HEK293T (cell line): ENCODE data around the gene ERCC8.
A peak's percentile ranks its signal among the peaks of the same experiment; 100 is the strongest.

Experiments
- CTCF ChIA-PET: fragments of 350-600 bp; formaldehyde crosslinking; extraction: SDS; loops from one replicate; lab custom pipeline; 2021; ENCODE audit warnings: antibody characterized with exemption, inconsistent platforms; lab: Yijun Ruan, JAX
- POLR2A ChIA-PET: fragments of 350-600 bp; formaldehyde crosslinking; extraction: SDS; loops from one replicate; lab custom pipeline; 2020; ENCODE audit warnings: antibody characterized with exemption, inconsistent platforms; lab: Yijun Ruan, JAX
- DNase-seq: peaks from one replicate; pipeline ENCODE4 v3.0.0; 2012; ENCODE audit warnings: mixed read lengths; ENCODE audit errors: extremely low spot score
- ARNT ChIP-seq: fragments of 450-650 bp; IDR thresholded peaks from 2 replicates; pipeline ENCODE4 v1.6.1; 2017; ENCODE audit warnings: mild to moderate bottlenecking
- BHLHE40 ChIP-seq: fragments of 450-650 bp; IDR thresholded peaks from 2 replicates; pipeline ENCODE4 v1.6.1; 2016; ENCODE audit warnings: mild to moderate bottlenecking, moderate library complexity, borderline replicate concordance
- CTBP1 ChIP-seq: fragments of 450-650 bp; IDR thresholded peaks from 2 replicates; pipeline ENCODE4 v1.6.1; 2016; ENCODE audit warnings: borderline replicate concordance
- ELF4 ChIP-seq: fragments of 450-650 bp; IDR thresholded peaks from 2 replicates; pipeline ENCODE4 v1.6.1; 2017; ENCODE audit warnings: antibody characterized with exemption
- FOXA1 ChIP-seq: fragments of 450-650 bp; IDR thresholded peaks from 2 replicates; pipeline ENCODE4 v1.6.1; 2016; ENCODE audit warnings: mild to moderate bottlenecking
- FOXK2 ChIP-seq: fragments of 450-650 bp; IDR thresholded peaks from 2 replicates; pipeline ENCODE4 v1.6.1; 2016; ENCODE audit warnings: mild to moderate bottlenecking
- FOXM1 ChIP-seq: fragments of 450-650 bp; IDR thresholded peaks from 2 replicates; pipeline ENCODE4 v1.6.1; 2017; ENCODE audit warnings: mild to moderate bottlenecking, borderline replicate concordance
- HDGF ChIP-seq: fragments of 450-650 bp; IDR thresholded peaks from 2 replicates; pipeline ENCODE4 v1.6.1; 2017; ENCODE audit warnings: antibody characterized with exemption, borderline replicate concordance
- L3MBTL2 ChIP-seq: fragments of 450-650 bp; conservative IDR thresholded peaks from 2 replicates; pipeline ENCODE4 v1.6.1; 2016; ENCODE audit warnings: mild to moderate bottlenecking
- LEF1 ChIP-seq: fragments of 450-650 bp; IDR thresholded peaks from 2 replicates; pipeline ENCODE4 v1.6.1; 2017; ENCODE audit warnings: mild to moderate bottlenecking, borderline replicate concordance
- NFRKB ChIP-seq: fragments of 450-650 bp; IDR thresholded peaks from 2 replicates; pipeline ENCODE4 v1.6.1; 2016; ENCODE audit warnings: mild to moderate bottlenecking, moderate library complexity
- PKNOX1 ChIP-seq: fragments of 450-650 bp; IDR thresholded peaks from 2 replicates; pipeline ENCODE4 v1.6.1; 2016
- SP1 ChIP-seq: fragments of 450-650 bp; IDR thresholded peaks from 2 replicates; pipeline ENCODE4 v1.6.1; 2017
- SUZ12 ChIP-seq: fragments of 450-650 bp; IDR thresholded peaks from 2 replicates; pipeline ENCODE4 v1.6.1; 2016; ENCODE audit warnings: mild to moderate bottlenecking
- TARDBP ChIP-seq: fragments of 450-650 bp; IDR thresholded peaks from 2 replicates; pipeline ENCODE4 v1.6.1; 2016
- ZNF384 ChIP-seq: fragments of 450-650 bp; IDR thresholded peaks from 2 replicates; pipeline ENCODE4 v1.6.1; 2016

ERCC8 gene

DNA sequence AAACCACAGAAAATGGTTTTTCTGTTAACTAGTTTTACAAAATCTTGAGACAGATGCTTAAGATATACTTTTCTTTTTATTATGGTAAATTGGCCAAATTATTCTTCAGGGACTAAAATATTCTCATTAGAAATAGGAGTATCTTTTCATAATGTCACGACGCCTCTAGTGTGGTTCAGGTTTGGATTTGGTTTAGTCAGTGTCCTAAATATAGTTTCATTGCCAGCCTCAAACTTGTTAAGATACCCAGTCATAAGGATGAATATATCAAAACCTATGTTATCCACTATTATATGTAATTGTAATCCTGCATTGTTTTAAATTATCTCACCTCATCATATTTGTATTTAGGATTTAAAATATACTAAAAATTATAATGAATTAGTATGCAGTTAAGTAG lies 13.8 kb upstream of the ERCC8 start:
- CTCF ChIA-PET = no interaction called here
- TF ChIP-seq SP1 (no peak), FOXK2 (no peak), CTBP1 (no peak), ELF4 (no peak), SUZ12 (no peak), FOXM1 (no peak), ZNF384 (no peak), ARNT (no peak), BHLHE40 (no peak), NFRKB (no peak)
- DNase-seq = no peak
- POLR2A ChIA-PET = no interaction called here

DNA sequence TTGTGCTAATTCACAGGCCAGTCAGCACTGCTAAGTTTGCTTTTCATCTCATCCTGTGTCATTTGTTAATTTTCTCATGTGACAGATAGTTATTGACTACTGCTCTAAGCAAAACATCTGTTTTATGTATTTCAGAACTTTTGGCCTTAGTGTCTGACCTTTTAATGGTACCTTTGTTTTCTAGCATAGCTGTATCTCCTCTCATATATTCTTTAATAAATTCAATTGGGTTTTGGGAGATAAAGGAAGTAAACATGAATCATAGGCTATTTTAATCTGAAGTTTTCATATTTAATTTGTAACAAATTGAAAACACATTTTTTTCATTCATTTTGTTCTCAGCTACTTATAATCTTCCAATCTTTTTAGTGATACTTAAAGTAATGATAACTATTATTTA lies 13.2 kb upstream of the ERCC8 start:
- ChIA-PET CTCF (no interaction called here), POLR2A (no interaction called here)
- DNase-seq = no peak
- TF ChIP-seq LEF1 = no peak
- TF ChIP-seq NFRKB = no peak
- no peak for TF ChIP-seq SP1
- TF ChIP-seq TARDBP = no peak
- no peak for TF ChIP-seq ARNT
- TF ChIP-seq L3MBTL2 = no peak
- TF ChIP-seq PKNOX1 = no peak

- DNase-seq = no peak
- TF ChIP-seq CTBP1 = no peak
- TF ChIP-seq TARDBP = no peak
- TF ChIP-seq ARNT = no peak
- TF ChIP-seq FOXM1 = no peak
- no peak for TF ChIP-seq FOXK2
- no peak for TF ChIP-seq FOXA1
- no peak for TF ChIP-seq SUZ12
- TF ChIP-seq ZNF384 = no peak
- no peak for TF ChIP-seq HDGF
- no peak for TF ChIP-seq SP1
- TF ChIP-seq NFRKB = no peak
- TF ChIP-seq BHLHE40 = no peak
- TF ChIP-seq LEF1 = no peak
- TF ChIP-seq ELF4 = no peak
- TF ChIP-seq L3MBTL2 = no peak
- TF ChIP-seq PKNOX1 = no peak
- ChIA-PET CTCF (no interaction called here), POLR2A (no interaction called here)
These were observed 10.4 kb upstream of the ERCC8 start for GRCh38 chr5:60955239-60955638.

- DNase-seq = no peak
- ChIA-PET POLR2A (no interaction called here), CTCF (no interaction called here)
- TF ChIP-seq FOXA1 = no peak
- TF ChIP-seq LEF1 = no peak
These were observed 3.9 kb upstream of the ERCC8 start for GRCh38 chr5:60948738-60949137.

DNA sequence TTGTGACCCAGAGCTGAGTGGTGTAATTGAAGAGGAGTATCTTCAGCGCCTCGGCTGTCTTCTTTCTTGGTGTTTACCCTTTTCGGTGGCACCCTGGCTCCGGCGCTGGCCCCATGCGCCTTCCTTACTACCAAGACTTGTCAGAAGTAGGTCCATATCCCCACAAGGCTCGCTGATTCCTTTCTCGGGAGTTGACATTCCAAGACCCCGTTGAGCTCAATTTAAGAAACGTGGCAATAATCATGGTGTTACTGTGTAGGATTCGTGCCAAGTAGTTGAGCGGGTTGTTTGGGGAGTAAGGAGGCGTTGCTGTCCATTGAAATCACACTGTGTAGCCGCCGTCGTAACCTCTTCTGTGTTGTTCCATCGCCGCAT lies 930 bp upstream of the ERCC8 start:
- peak; percentile 19 for DNase-seq
- CTCF ChIA-PET = interaction anchor here (0.6 kb wide), 1 partner anchor 1669 kb away, joined by 3 read pairs; no protein-coding TSS in a partner anchor
- POLR2A ChIA-PET = interaction anchor here (2.2 kb wide), 2 partner anchors 102 to 246 kb away, joined by 6 to 10 read pairs; partner anchors contain the start of genes DEPDC1B and ELOVL7
- TF ChIP-seq LEF1 (no peak), TARDBP (no peak), L3MBTL2 (no peak; the same call in 1 of the 2 replicates), BHLHE40 (no peak), SP1 (no peak), FOXA1 (no peak), SUZ12 (no peak), ARNT (no peak), PKNOX1 (no peak)

DNA sequence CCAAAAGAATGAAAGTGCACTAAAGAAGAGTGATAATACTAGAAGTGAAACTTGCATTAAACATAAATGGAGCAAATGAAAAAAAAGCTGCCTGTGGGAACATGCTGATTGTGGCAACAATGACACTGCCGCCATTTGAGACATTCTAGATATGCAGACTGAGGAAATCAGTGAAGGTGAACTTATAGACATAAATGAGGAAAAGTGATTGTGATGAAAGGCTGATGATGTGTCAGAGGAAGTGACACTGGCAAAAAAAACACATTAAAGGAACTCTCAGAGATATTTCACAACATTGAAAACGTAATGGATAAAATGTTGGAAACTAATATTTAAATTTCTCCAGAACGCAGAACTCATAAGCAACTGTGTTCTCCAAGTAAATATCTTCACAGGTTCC lies 1.2 kb downstream of the ERCC8 start:
- ChIA-PET POLR2A (interaction anchor here (0.7 kb wide), 1 partner anchor 346 kb away, joined by 3 read pairs; no protein-coding TSS in a partner anchor), CTCF (no interaction called here)
- TF ChIP-seq PKNOX1 (no peak), HDGF (no peak), FOXM1 (no peak), ARNT (no peak), NFRKB (no peak), LEF1 (no peak), FOXK2 (no peak), CTBP1 (no peak), TARDBP (no peak), ELF4 (no peak), ZNF384 (no peak), SUZ12 (no peak), SP1 (no peak), FOXA1 (no peak), BHLHE40 (no peak), L3MBTL2 (no peak)
- no peak for DNase-seq
